ENCODE results near the gene CTXN3.
"Not testable (repeated sequence)": the region's sequence is repeated elsewhere in the genome, so short reads cannot be mapped to it uniquely, and the experiment has no call there.

Gene CTXN3

GRCh38 chr5:127652952-127653611 lies 4.2 kb downstream of the CTXN3 start:
- no peak for DNase-seq

- DNase-seq: no peak
Observed at GRCh38 chr5:127656825-127657224, 7.9 kb downstream of the CTXN3 start.

GRCh38 chr5:127660047-127660733 lies 11.3 kb downstream of the CTXN3 start:
- no peak for DNase-seq

GRCh38 chr5:127664093-127664492 lies 15.2 kb downstream of the CTXN3 start:
- DNase-seq: no peak

- no peak for DNase-seq
Observed at GRCh38 chr5:127665641-127666040, 16.8 kb downstream of the CTXN3 start.

GRCh38 chr5:127666043-127666716 lies 17.3 kb downstream of the CTXN3 start:
- no peak for DNase-seq

- no peak for DNase-seq
Observed at GRCh38 chr5:127667926-127668325, 19.0 kb downstream of the CTXN3 start.

- no peak for DNase-seq
Observed at GRCh38 chr5:127671218-127671617, 22.3 kb downstream of the CTXN3 start.

GRCh38 chr5:127673117-127673800 lies 24.4 kb downstream of the CTXN3 start:
- no peak for DNase-seq

GRCh38 chr5:127676951-127677350 lies 28.1 kb downstream of the CTXN3 start:
- not testable (repeated sequence) for DNase-seq

- DNase-seq: not testable (repeated sequence)
Observed at GRCh38 chr5:127679691-127680330, 30.9 kb downstream of the CTXN3 start.

GRCh38 chr5:127680595-127680994 lies 31.7 kb downstream of the CTXN3 start:
- DNase-seq: no peak

GRCh38 chr5:127683008-127683407 lies 34.1 kb downstream of the CTXN3 start:
- DNase-seq: no peak

- no peak for DNase-seq
Observed at GRCh38 chr5:127684726-127685467, 36.0 kb downstream of the CTXN3 start.

GRCh38 chr5:127685662-127686061 lies 36.8 kb downstream of the CTXN3 start:
- DNase-seq: no peak

GRCh38 chr5:127686424-127686823 lies 37.5 kb downstream of the CTXN3 start:
- DNase-seq: no peak

- DNase-seq: no peak
Observed at GRCh38 chr5:127694518-127695171, 45.8 kb downstream of the CTXN3 start.

- DNase-seq: peak in 1 of 2 experiments; percentile 1
Observed at GRCh38 chr5:127695346-127695745, 46.5 kb downstream of the CTXN3 start.

- DNase-seq: no peak
Observed at GRCh38 chr5:127696683-127697082, 47.8 kb downstream of the CTXN3 start.

- DNase-seq: peak; percentile 16 to 19
Observed at GRCh38 chr5:127697894-127698600, 49.2 kb downstream of the CTXN3 start.

GRCh38 chr5:127699416-127699815 lies 50.5 kb downstream of the CTXN3 start:
- no peak for DNase-seq

Measured in NCI-H526 (cell line).